ENCODE results near the gene IL22RA1. TPM values are rescaled to one million over a fixed set of nuclear protein-coding genes. Genes with fewer than 3 reads are reported as not detected.
A peak's percentile ranks its signal among the peaks of the same experiment; 100 is the strongest.

The IL22RA1 gene
- total and polyA plus RNA-seq, 2 donors from 2014 or later: 1.4 TPM

DNA sequence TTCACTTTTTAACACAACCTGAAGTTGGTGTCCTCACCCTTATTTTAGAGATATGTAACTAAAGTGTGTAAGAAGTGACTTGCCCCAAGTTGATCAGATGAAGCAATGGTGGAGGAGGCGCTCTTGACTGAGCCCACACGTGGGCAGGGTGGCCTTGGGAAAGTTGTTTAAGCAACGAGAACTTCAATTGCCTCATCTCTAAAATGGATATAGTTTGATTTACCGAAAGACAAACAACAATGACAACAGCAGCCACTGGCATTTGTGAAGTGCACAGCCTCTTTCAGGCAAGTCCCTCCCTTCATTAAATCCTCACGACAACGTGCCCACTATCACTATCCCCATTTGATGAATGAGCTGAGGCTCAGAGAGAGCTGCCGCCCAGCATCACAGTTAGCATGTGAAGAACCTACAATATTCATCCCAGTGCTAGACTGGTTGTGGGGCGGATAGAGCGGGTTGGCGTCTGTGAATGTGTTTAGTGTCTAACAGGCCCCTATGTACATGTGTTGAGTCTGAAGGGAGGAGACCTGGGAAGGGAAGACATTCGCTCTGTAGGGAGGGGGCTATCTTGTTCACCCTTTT lies 3.0 kb downstream of the IL22RA1 start:
- intact Hi-C loops (cut with DNase I): no loop called here
- no peak for FAIRE-seq
- H3K4me3 ChIP-seq (ENCODE audit: low read length in 3 of 3): no peak overlapping the region
- no peaks in the 10 kb centered on the region for H3K36me3 ChIP-seq (ENCODE audit: control insufficient read depth in 2 of 3, insufficient read depth in 3 of 3, low read length in 3 of 3)
- H3K27me3 ChIP-seq (ENCODE audit: control insufficient read depth, insufficient read depth, low read length): no peaks in the 10 kb centered on the region
- DNase-seq: peak in 1 of 5 donors; percentile 8
- no peak overlapping the region for H3K9ac ChIP-seq (ENCODE audit: low read length in 3 of 3)
- peaks cover 0 to 7% (median 4%) of the 10 kb centered on the region in 3 donors for H3K4me1 ChIP-seq (ENCODE audit: control insufficient read depth in 2 of 3, insufficient read depth in 2 of 3, low read depth in 1 of 3, low read length in 3 of 3)
- H3K9me3 ChIP-seq (ENCODE audit: control insufficient read depth in 2 of 3, insufficient read depth in 1 of 3, low read length in 3 of 3): no peaks in the 10 kb centered on the region
- no peak overlapping the region for H3K27ac ChIP-seq (ENCODE audit: low read depth in 2 of 2, low read length in 2 of 2)
- TF ChIP-seq, protein P1, sequence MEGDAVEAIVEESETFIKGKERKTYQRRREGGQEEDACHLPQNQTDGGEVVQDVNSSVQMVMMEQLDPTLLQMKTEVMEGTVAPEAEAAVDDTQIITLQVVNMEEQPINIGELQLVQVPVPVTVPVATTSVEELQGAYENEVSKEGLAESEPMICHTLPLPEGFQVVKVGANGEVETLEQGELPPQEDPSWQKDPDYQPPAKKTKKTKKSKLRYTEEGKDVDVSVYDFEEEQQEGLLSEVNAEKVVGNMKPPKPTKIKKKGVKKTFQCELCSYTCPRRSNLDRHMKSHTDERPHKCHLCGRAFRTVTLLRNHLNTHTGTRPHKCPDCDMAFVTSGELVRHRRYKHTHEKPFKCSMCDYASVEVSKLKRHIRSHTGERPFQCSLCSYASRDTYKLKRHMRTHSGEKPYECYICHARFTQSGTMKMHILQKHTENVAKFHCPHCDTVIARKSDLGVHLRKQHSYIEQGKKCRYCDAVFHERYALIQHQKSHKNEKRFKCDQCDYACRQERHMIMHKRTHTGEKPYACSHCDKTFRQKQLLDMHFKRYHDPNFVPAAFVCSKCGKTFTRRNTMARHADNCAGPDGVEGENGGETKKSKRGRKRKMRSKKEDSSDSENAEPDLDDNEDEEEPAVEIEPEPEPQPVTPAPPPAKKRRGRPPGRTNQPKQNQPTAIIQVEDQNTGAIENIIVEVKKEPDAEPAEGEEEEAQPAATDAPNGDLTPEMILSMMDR (IDR thresholded peaks at IDR 0.05; ENCODE audit: borderline replicate concordance, extremely low read depth, insufficient read depth): no peak

DNA sequence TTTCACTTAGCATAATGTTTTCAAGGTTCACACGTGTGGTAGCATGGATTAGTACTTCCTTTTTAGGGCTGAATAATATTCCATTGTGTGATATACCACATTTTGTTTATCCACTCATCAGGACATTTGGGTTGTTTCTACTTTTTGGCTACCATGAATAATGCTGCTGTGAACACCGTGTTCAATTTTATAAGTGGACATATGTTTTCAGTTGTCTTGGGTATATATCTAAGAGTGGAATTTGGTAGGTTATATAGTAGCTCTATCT lies 3.8 kb downstream of the IL22RA1 start:
- intact Hi-C loops (cut with DNase I): no loop called here
- peaks cover 0 to 7% (median 4%) of the 10 kb centered on the region in 3 donors for H3K4me1 ChIP-seq (ENCODE audit: control insufficient read depth in 2 of 3, insufficient read depth in 2 of 3, low read depth in 1 of 3, low read length in 3 of 3)
- no peaks in the 10 kb centered on the region for H3K36me3 ChIP-seq (ENCODE audit: control insufficient read depth in 2 of 3, insufficient read depth in 3 of 3, low read length in 3 of 3)
- no peaks in the 10 kb centered on the region for H3K27me3 ChIP-seq (ENCODE audit: control insufficient read depth, insufficient read depth, low read length)
- H3K9ac ChIP-seq (ENCODE audit: low read length in 3 of 3): no peak overlapping the region
- no peak overlapping the region for H3K4me3 ChIP-seq (ENCODE audit: low read length in 3 of 3)
- FAIRE-seq (no peak), DNase-seq (no peak)
- H3K9me3 ChIP-seq (ENCODE audit: control insufficient read depth in 2 of 3, insufficient read depth in 1 of 3, low read length in 3 of 3): no peaks in the 10 kb centered on the region
- TF ChIP-seq, protein P1 (IDR thresholded peaks at IDR 0.05; ENCODE audit: borderline replicate concordance, extremely low read depth, insufficient read depth): no peak
- H3K27ac ChIP-seq (ENCODE audit: low read depth in 2 of 2, low read length in 2 of 2): no peak overlapping the region

DNA sequence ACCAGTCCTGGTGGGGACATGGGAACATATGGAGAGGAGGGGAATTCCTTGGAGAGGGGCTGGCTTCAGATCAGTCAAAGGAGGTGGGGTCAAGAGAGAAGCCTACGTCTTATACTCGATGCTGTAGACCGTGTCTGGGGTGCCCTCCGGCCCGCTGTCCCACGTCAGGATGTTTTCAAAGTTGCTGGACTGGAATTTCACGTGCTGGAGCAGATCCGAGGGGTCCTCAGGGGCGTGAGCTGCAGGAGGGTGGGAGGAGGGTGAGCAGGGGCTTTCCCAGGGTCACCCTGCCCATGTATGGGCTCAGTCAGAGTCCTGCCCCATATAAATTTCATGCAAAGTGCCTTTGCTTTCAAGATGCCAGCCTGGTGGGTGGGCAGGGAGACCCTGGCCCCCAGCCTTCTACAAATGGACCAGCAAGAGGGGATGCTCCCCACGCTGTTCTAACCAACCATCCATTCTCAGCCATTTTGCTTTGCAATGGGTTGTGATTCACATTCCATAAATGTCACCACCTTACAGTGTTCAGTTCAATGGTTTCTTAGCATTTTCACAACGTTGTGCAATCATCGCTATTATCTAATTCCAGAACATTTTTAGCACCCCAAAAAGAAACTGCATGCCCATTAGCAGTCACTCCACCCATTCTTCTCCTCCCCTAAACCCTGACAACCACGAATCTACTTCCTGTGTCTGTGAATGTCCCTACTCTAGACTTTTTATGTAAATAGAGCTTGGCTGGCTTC lies 4.3 kb downstream of the IL22RA1 start:
- no peak overlapping the region for H3K4me3 ChIP-seq (ENCODE audit: low read length in 3 of 3)
- intact Hi-C loops (cut with DNase I): no loop called here
- no peak overlapping the region for H3K27ac ChIP-seq (ENCODE audit: low read depth in 2 of 2, low read length in 2 of 2)
- no peaks in the 10 kb centered on the region for H3K27me3 ChIP-seq (ENCODE audit: control insufficient read depth, insufficient read depth, low read length)
- no peak overlapping the region for H3K9ac ChIP-seq (ENCODE audit: low read length in 3 of 3)
- peaks cover 0 to 7% (median 4%) of the 10 kb centered on the region in 3 donors for H3K4me1 ChIP-seq (ENCODE audit: control insufficient read depth in 2 of 3, insufficient read depth in 2 of 3, low read depth in 1 of 3, low read length in 3 of 3)
- no peak for FAIRE-seq
- DNase-seq: peak in 4 of 5 donors; percentile 22 to 53 (median 42)
- H3K9me3 ChIP-seq (ENCODE audit: control insufficient read depth in 2 of 3, insufficient read depth in 1 of 3, low read length in 3 of 3): no peaks in the 10 kb centered on the region
- H3K36me3 ChIP-seq (ENCODE audit: control insufficient read depth in 2 of 3, insufficient read depth in 3 of 3, low read length in 3 of 3): no peaks in the 10 kb centered on the region
- TF ChIP-seq, protein P1 (IDR thresholded peaks at IDR 0.05; ENCODE audit: borderline replicate concordance, extremely low read depth, insufficient read depth): no peak
